BE2C (cell line): Measurements from ENCODE around the gene DAPL1.

Experiments used
- DNase-seq: peaks from one replicate; pipeline ENCODE4 v3.0.0-alpha.2; 2020
- H3K27me3 ChIP-seq: fragments of 250-450 bp; sonication (Bioruptor Pico); 2 replicates; pipeline ENCODE4 v1.5.1; 2020; ENCODE audit warnings: mild to moderate bottlenecking
- H3K36me3 ChIP-seq: fragments of 250-450 bp; sonication (Bioruptor Pico); 2 replicates; pipeline ENCODE4 v1.5.1; 2020; ENCODE audit warnings: mild to moderate bottlenecking
- H3K4me1 ChIP-seq: fragments of 250-450 bp; sonication (Bioruptor Pico); 2 replicates; pipeline ENCODE4 v1.5.1; 2020
- H3K4me3 ChIP-seq: 2 replicates; pipeline ENCODE4 v1.5.1; 2011; ENCODE audit warnings: low read depth, low read length
- H3K9me3 ChIP-seq: fragments of 250-450 bp; sonication (Bioruptor Pico); 2 replicates; pipeline ENCODE4 v1.5.1; 2020
- CTCF ChIP-seq: IDR thresholded peaks from 2 replicates; pipeline ENCODE4 v1.5.1; 2012; ENCODE audit warnings: mild to moderate bottlenecking, low read depth, low read length

The DAPL1 gene

GRCh38 chr2:158781353-158781961, 13.7 kb upstream of the DAPL1 start:
- no peak for TF ChIP-seq CTCF
- DNase-seq = no peak
- no peaks in the 10 kb centered on the region for H3K36me3 ChIP-seq

GRCh38 chr2:158782136-158782535, 13.0 kb upstream of the DAPL1 start:
- Histone ChIP-seq H3K9me3 (no peaks in the 10 kb centered on the region), H3K27me3 (no peaks in the 10 kb centered on the region), H3K36me3 (no peaks in the 10 kb centered on the region), H3K4me3 (no peak overlapping the region), H3K4me1 (no peaks in the 10 kb centered on the region)
- DNase-seq = no peak
- no peak for TF ChIP-seq CTCF

More at GRCh38 chr2:158781353-158781961, 13.7 kb upstream of the DAPL1 start:
- Histone ChIP-seq H3K27me3 (no peaks in the 10 kb centered on the region), H3K4me1 (no peaks in the 10 kb centered on the region), H3K9me3 (no peaks in the 10 kb centered on the region), H3K4me3 (no peak overlapping the region)

GRCh38 chr2:158782616-158783015, 12.5 kb upstream of the DAPL1 start:
- H3K4me3 ChIP-seq = no peak overlapping the region

GRCh38 chr2:158783923-158784322, 11.2 kb upstream of the DAPL1 start:
- Histone ChIP-seq H3K27me3 (no peaks in the 10 kb centered on the region), H3K9me3 (no peaks in the 10 kb centered on the region), H3K4me3 (no peak overlapping the region), H3K36me3 (no peaks in the 10 kb centered on the region), H3K4me1 (no peaks in the 10 kb centered on the region)
- TF ChIP-seq CTCF = no peak
- no peak for DNase-seq

More at GRCh38 chr2:158782616-158783015, 12.5 kb upstream of the DAPL1 start:
- no peaks in the 10 kb centered on the region for H3K9me3 ChIP-seq
- DNase-seq = no peak
- no peaks in the 10 kb centered on the region for H3K4me1 ChIP-seq
- no peaks in the 10 kb centered on the region for H3K36me3 ChIP-seq
- no peaks in the 10 kb centered on the region for H3K27me3 ChIP-seq
- TF ChIP-seq CTCF = no peak

GRCh38 chr2:158786897-158787296, 8.2 kb upstream of the DAPL1 start:
- H3K4me1 ChIP-seq = no peaks in the 10 kb centered on the region
- H3K4me3 ChIP-seq = no peak overlapping the region
- no peak for TF ChIP-seq CTCF
- H3K9me3 ChIP-seq = no peaks in the 10 kb centered on the region
- H3K36me3 ChIP-seq = no peaks in the 10 kb centered on the region
- DNase-seq = no peak
- H3K27me3 ChIP-seq = no peaks in the 10 kb centered on the region

DNA sequence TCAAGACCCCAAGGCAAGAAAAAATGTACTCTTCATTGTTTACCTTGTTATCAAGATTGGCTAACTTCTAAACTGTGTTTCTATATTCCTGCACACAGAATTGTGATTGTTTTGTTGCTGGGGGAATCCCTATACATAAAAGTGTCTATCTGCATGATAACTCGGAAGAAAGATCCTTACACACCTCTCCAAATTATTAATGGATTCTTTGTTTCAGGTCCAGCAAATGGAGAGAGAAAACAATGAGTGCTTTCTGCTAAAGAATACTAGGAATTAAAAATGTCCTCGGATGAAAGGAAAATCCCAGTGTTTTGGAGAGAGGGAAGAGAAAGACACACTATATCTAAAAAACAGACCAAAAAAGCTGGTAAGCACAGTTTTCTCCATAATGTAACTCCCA, 6.2 kb upstream of the DAPL1 start:
- no peaks in the 10 kb centered on the region for H3K9me3 ChIP-seq
- H3K36me3 ChIP-seq = no peaks in the 10 kb centered on the region
- no peak for TF ChIP-seq CTCF
- H3K4me3 ChIP-seq = no peak overlapping the region
- H3K4me1 ChIP-seq = no peaks in the 10 kb centered on the region
- no peak for DNase-seq
- H3K27me3 ChIP-seq = no peaks in the 10 kb centered on the region
